Transverse colon (tissue), 4 donors: ENCODE results near the gene MUC6. TPM values are rescaled to one million over a fixed set of nuclear protein-coding genes. Genes with fewer than 3 reads are reported as not detected.

Experiments
- DNase-seq: peaks from one replicate; pipeline ENCODE4 v3.0.0-alpha.2; 2019
- H3K27ac ChIP-seq, 4 donors: fragments of 200-600 bp; sonication (generic); 2 replicates each; pipeline ENCODE4 v1.5.1; 2016 to 2018; ENCODE audit warnings: inconsistent platforms in 4 of 4
- H3K27me3 ChIP-seq: fragments of 200-600 bp; sonication (generic); 2 replicates; pipeline ENCODE4 v1.5.1; 2017; ENCODE audit warnings: inconsistent platforms
- H3K36me3 ChIP-seq, 4 donors: fragments of 200-600 bp; sonication (generic); 2 replicates each; pipeline ENCODE4 v1.5.1; 2017 to 2019; ENCODE audit warnings: inconsistent platforms in 4 of 4
- H3K4me1 ChIP-seq, 4 donors: fragments of 200-600 bp; sonication (generic); 2 replicates each; pipeline ENCODE4 v1.5.1; 2017 to 2020; ENCODE audit warnings: inconsistent platforms in 4 of 4
- H3K4me3 ChIP-seq, 4 donors: fragments of 200-600 bp; sonication (generic); 1 replicate in 1 of 4; 2 replicates in 3 of 4; pipeline versions ENCODE4 v1.5.1 to v1.6.1; 2017 to 2019; ENCODE audit warnings: inconsistent platforms in 4 of 4
- H3K9me3 ChIP-seq, 2 donors: fragments of 200-600 bp; sonication (generic); 2 replicates each; pipeline ENCODE4 v1.5.1; 2017 to 2019; ENCODE audit warnings: inconsistent platforms in 2 of 2
- EP300 ChIP-seq: sonication (generic); formaldehyde crosslinking; IDR thresholded peaks from one replicate; pipeline ENCODE4 v1.6.1; 2017; ENCODE audit warnings: antibody characterized with exemption, low read depth
- POLR2A ChIP-seq: fragments of 450-650 bp; IDR thresholded peaks from one replicate; pipeline ENCODE4 v1.6.1; 2016; ENCODE audit warnings: antibody characterized with exemption, mild to moderate bottlenecking, moderate library complexity
- POLR2AphosphoS5 ChIP-seq, 3 donors: sonication (generic); formaldehyde crosslinking; IDR thresholded peaks; one replicate each; pipeline ENCODE4 v1.6.1; 2016; ENCODE audit warnings: antibody characterized with exemption in 3 of 3
- WGBS, 2 donors: methylation state at CpG; one replicate each; pipeline ENCODE4 v1.1.5; 2018; ENCODE audit warnings: low coverage in 1 of 2; 5-methylcytosine and 5-hydroxymethylcytosine counted together
- in situ Hi-C, 4 donors: fragments of 200-750 bp; cut with MboI; loops; one replicate each; pipeline versions ENCODE4 v1.15.0 to v1.15.1; 2017; ENCODE audit warnings: low sequenced_read_pairs in 3 of 4, low pct_ligation_motif_present in 1 of 4, low pct_unique_long_range_greater_than_20kb in 1 of 4
- intact Hi-C: fragments of 100-400 bp; cut with DNase I; formaldehyde crosslinking; loops from one replicate; pipeline ENCODE4 v1.15.1; 2023; ENCODE audit warnings: low total_unique reads
- total RNA-seq, 4 donors: library from RNA; depleted of rRNA; stranded (reverse); fragments of >200 nt; gene quantifications; one replicate each; pipeline ENCODE4 v1.1.0, GENCODE V29; 2016
- TF ChIP-seq, protein P1 (sequence below), 5 experiments: fragments of 200-600 bp in 3 of 5; fragments of 450-650 bp in 2 of 5; sonication (generic) in 3 of 5; IDR thresholded peaks; 1 replicate in 2 of 5; 2 replicates in 3 of 5; pipeline ENCODE4 v1.5.1; 2016 to 2017; ENCODE audit warnings: antibody characterized with exemption in 5 of 5, inconsistent platforms in 3 of 5, mild to moderate bottlenecking in 2 of 5, moderate library complexity in 1 of 5

Gene MUC6
- total RNA-seq, 4 donors from 2014 or later, result not detected

- H3K4me1 ChIP-seq, result peaks cover 11 to 24% (median 19%) of the 10 kb centered on the region in 4 donors
- TF ChIP-seq, protein P1, sequence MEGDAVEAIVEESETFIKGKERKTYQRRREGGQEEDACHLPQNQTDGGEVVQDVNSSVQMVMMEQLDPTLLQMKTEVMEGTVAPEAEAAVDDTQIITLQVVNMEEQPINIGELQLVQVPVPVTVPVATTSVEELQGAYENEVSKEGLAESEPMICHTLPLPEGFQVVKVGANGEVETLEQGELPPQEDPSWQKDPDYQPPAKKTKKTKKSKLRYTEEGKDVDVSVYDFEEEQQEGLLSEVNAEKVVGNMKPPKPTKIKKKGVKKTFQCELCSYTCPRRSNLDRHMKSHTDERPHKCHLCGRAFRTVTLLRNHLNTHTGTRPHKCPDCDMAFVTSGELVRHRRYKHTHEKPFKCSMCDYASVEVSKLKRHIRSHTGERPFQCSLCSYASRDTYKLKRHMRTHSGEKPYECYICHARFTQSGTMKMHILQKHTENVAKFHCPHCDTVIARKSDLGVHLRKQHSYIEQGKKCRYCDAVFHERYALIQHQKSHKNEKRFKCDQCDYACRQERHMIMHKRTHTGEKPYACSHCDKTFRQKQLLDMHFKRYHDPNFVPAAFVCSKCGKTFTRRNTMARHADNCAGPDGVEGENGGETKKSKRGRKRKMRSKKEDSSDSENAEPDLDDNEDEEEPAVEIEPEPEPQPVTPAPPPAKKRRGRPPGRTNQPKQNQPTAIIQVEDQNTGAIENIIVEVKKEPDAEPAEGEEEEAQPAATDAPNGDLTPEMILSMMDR (IDR thresholded peaks at IDR 0.05), result no peak
- TF ChIP-seq POLR2AphosphoS5 (IDR thresholded peaks at IDR 0.05), result no peak
- TF ChIP-seq POLR2A, result no peak
- TF ChIP-seq EP300, result no peak
- DNase-seq, result no peak
- intact Hi-C loops, result no loop called here
- H3K27me3 ChIP-seq, result peaks cover 4% of the 10 kb centered on the region
- no peak overlapping the region for H3K4me3 ChIP-seq
- H3K9me3 ChIP-seq, result no peaks in the 10 kb centered on the region
- H3K27ac ChIP-seq, result no peak overlapping the region
- no peaks in the 10 kb centered on the region for H3K36me3 ChIP-seq
- in situ Hi-C loops, result no loop called here
These were observed 33.2 kb upstream of the MUC6 start for GRCh38 chr11:1069740-1070139.

GRCh38 chr11:1067812-1068496 is 31.4 kb upstream of the MUC6 start:
- Histone ChIP-seq H3K9me3 (no peaks in the 10 kb centered on the region), H3K27me3 (peaks cover 4% of the 10 kb centered on the region), H3K4me1 (peaks cover under 1 to 8% (median 5%) of the 10 kb centered on the region in 4 donors), H3K27ac (no peak overlapping the region), H3K4me3 (no peak overlapping the region), H3K36me3 (no peaks in the 10 kb centered on the region)
- 45 to 61% methylated on average over 7 to 8 of the region's 8 CpGs for WGBS, 2 donors
- intact Hi-C loops (no loop called here), in situ Hi-C loops (no loop called here)
- TF ChIP-seq EP300 (no peak), POLR2AphosphoS5 (IDR thresholded peaks at IDR 0.05) (no peak), POLR2A (no peak)
- TF ChIP-seq, protein P1 (IDR thresholded peaks at IDR 0.05), result no peak
- no peak for DNase-seq

- Histone ChIP-seq H3K36me3 (no peaks in the 10 kb centered on the region), H3K27ac (no peak overlapping the region), H3K9me3 (peaks cover 0 to 3% of the 10 kb centered on the region in 2 donors), H3K4me1 (peaks cover 5 to 22% (median 8%) of the 10 kb centered on the region in 4 donors), H3K27me3 (peaks cover 4% of the 10 kb centered on the region), H3K4me3 (no peak overlapping the region)
- WGBS, 2 donors, result 46 to 66% methylated on average over 3 of the region's 3 CpGs
- DNase-seq, result no peak
- in situ Hi-C loops (no loop called here), intact Hi-C loops (no loop called here)
- TF ChIP-seq POLR2AphosphoS5 (IDR thresholded peaks at IDR 0.05) (no peak), EP300 (no peak), POLR2A (no peak)
- TF ChIP-seq, protein P1 (IDR thresholded peaks at IDR 0.05), result no peak
These were observed 27.6 kb upstream of the MUC6 start for GRCh38 chr11:1064167-1064566.

GRCh38 chr11:1062075-1062820 is 25.7 kb upstream of the MUC6 start:
- peak overlapping the region; percentile 3 to 82 (median 78) for H3K27ac ChIP-seq
- in situ Hi-C loops, result no loop called here
- intact Hi-C loops, result no loop called here
- peaks cover 0 to 3% of the 10 kb centered on the region in 2 donors for H3K9me3 ChIP-seq
- TF ChIP-seq POLR2AphosphoS5 (IDR thresholded peaks at IDR 0.05) (no peak), POLR2A (no peak), EP300 (no peak)
- TF ChIP-seq, protein P1 (IDR thresholded peaks at IDR 0.05), result no peak
- H3K27me3 ChIP-seq, result peaks cover 4% of the 10 kb centered on the region
- peak; percentile 57 for DNase-seq
- H3K4me1 ChIP-seq, result peaks cover 5 to 16% (median 8%) of the 10 kb centered on the region in 4 donors
- 17 to 55% methylated on average over 6 to 9 of the region's 9 CpGs for WGBS, 2 donors
- no peak overlapping the region for H3K4me3 ChIP-seq
- no peaks in the 10 kb centered on the region for H3K36me3 ChIP-seq
